Colonic mucosa (tissue), 4 donors: Measurements from ENCODE around the gene PRKAG3. TPM values are rescaled to one million over a fixed set of nuclear protein-coding genes. Genes with fewer than 3 reads are reported as not detected.

ENCODE experiments used
- DNase-seq: peaks from one replicate; pipeline ENCODE4 v3.0.0-alpha.2; 2020
- H3K27ac ChIP-seq: fragments of 200-600 bp; one replicate; pipeline ENCODE4 v1.8.0; 2021
- H3K27me3 ChIP-seq: fragments of 200-600 bp; one replicate; pipeline ENCODE4 v1.8.0; 2021
- H3K36me3 ChIP-seq: fragments of 200-600 bp; one replicate; pipeline ENCODE4 v1.8.0; 2021
- H3K4me1 ChIP-seq: fragments of 200-600 bp; one replicate; pipeline ENCODE4 v1.8.0; 2021; ENCODE audit warnings: mild to moderate bottlenecking
- H3K4me3 ChIP-seq: fragments of 200-600 bp; one replicate; pipeline ENCODE4 v1.8.0; 2021
- H3K9ac ChIP-seq, 2 donors: one replicate each; pipeline ENCODE4 v1.7.0; 2013; ENCODE audit warnings: control low read depth in 2 of 2, low read depth in 2 of 2, low read length in 2 of 2
- H3K9me3 ChIP-seq: fragments of 200-600 bp; one replicate; pipeline ENCODE4 v1.8.0; 2021
- intact Hi-C: fragments of 100-400 bp; cut with DNase I; formaldehyde crosslinking; loops from one replicate; pipeline ENCODE4 v1.14.1; 2022
- total RNA-seq, 2 donors: library from RNA; stranded (reverse); fragmentation: NEBNext Ultra II Directional in 1 of 2; extraction: Animal tissue kit (Norgen Biotek cat#: 25700) in 1 of 2; gene quantifications; one replicate each; pipeline ENCODE4 v1.2.1, GENCODE V29; 2021
- TF ChIP-seq, protein P1 (sequence below): fragments of 200-600 bp; IDR thresholded peaks from one replicate; pipeline ENCODE4 v1.8.0; 2022; ENCODE audit warnings: antibody characterized with exemption, mild to moderate bottlenecking
- donor health status: healthy.
- donor health status: DM: no; HTN: no; CAD: no.
- donor health status: DM: no; HTN: no; CAD: no.

Gene PRKAG3
- total RNA-seq, 2 donors from 2014 or later, result not detected

DNA sequence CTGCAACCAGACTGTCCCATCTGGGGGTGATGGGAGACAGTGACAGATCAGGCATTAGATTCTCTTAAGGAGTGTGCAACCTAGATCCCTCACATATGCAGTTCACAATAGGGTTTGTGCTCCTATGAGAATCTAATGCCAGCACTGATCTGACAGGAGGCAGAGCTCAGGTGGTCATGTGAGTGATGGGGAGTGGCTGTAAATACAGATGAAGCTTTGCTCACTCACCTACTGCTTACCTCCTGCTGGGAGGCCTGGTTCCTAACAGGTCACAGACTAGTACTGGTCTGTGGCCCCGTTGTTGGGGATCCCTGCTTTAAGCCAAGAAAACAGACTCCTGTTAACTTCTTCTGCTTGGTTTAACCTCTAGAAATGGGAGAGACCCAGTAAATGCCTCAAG, 46.5 kb downstream of the PRKAG3 start:
- no peak overlapping the region for H3K4me3 ChIP-seq
- H3K36me3 ChIP-seq, result no peaks in the 10 kb centered on the region
- TF ChIP-seq, protein P1, sequence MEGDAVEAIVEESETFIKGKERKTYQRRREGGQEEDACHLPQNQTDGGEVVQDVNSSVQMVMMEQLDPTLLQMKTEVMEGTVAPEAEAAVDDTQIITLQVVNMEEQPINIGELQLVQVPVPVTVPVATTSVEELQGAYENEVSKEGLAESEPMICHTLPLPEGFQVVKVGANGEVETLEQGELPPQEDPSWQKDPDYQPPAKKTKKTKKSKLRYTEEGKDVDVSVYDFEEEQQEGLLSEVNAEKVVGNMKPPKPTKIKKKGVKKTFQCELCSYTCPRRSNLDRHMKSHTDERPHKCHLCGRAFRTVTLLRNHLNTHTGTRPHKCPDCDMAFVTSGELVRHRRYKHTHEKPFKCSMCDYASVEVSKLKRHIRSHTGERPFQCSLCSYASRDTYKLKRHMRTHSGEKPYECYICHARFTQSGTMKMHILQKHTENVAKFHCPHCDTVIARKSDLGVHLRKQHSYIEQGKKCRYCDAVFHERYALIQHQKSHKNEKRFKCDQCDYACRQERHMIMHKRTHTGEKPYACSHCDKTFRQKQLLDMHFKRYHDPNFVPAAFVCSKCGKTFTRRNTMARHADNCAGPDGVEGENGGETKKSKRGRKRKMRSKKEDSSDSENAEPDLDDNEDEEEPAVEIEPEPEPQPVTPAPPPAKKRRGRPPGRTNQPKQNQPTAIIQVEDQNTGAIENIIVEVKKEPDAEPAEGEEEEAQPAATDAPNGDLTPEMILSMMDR, result no peak
- no peak overlapping the region for H3K9ac ChIP-seq
- no peaks in the 10 kb centered on the region for H3K4me1 ChIP-seq
- no peaks in the 10 kb centered on the region for H3K9me3 ChIP-seq
- H3K27ac ChIP-seq, result no peak overlapping the region
- peak; percentile 36 for DNase-seq
- intact Hi-C loops, result no loop called here
- H3K27me3 ChIP-seq, result no peaks in the 10 kb centered on the region

DNA sequence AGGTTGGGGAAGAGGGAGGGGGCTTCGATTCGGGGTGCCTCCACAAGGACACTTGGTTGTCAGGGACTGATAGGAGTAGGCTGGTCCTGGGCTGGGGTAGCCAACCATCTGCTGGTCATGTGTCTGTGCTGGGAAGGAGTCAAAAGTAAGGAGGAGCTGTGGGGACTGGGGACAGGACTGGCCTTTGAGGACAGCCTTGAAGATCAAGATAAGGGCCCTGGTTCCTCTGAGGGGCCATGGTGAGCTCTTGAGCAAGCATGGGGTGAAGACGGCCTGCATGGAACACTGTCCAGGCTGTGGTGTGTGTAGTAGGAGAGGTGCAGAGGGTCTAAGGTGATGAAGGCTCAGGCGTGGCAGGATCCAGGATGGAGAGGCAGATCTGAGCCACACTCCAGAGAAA, 47.9 kb downstream of the PRKAG3 start:
- intact Hi-C loops, result no loop called here
- TF ChIP-seq, protein P1, result no peak
- no peaks in the 10 kb centered on the region for H3K36me3 ChIP-seq
- no peaks in the 10 kb centered on the region for H3K27me3 ChIP-seq
- H3K4me3 ChIP-seq, result no peak overlapping the region
- H3K4me1 ChIP-seq, result no peaks in the 10 kb centered on the region
- peak overlapping the region; percentile 14 to 34 for H3K9ac ChIP-seq
- no peak for DNase-seq
- H3K27ac ChIP-seq, result no peak overlapping the region
- H3K9me3 ChIP-seq, result no peaks in the 10 kb centered on the region

DNA sequence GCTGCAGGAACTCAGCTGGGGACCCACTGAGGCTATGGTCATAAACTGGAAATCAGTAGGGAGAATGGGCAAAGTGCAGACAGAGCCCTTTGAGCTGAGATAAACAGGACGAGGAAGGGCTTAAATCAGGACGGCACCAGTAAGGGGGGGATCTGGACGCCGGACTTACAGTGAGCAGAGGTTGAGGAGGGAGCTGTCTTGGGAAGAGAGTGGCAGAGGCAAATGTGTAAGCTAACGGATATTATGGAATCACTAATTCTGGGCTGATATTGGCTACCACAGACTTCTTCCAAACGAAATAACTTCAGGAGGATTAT, 49.1 kb downstream of the PRKAG3 start:
- H3K9me3 ChIP-seq, result no peaks in the 10 kb centered on the region
- no peak for DNase-seq
- no peaks in the 10 kb centered on the region for H3K36me3 ChIP-seq
- H3K27ac ChIP-seq, result peak overlapping the region; percentile 65
- H3K27me3 ChIP-seq, result no peaks in the 10 kb centered on the region
- intact Hi-C loops, result no loop called here
- peak overlapping the region; percentile 82 to 85 for H3K9ac ChIP-seq
- no peaks in the 10 kb centered on the region for H3K4me1 ChIP-seq
- peak overlapping the region; percentile 62 for H3K4me3 ChIP-seq
- TF ChIP-seq, protein P1, result no peak

DNA sequence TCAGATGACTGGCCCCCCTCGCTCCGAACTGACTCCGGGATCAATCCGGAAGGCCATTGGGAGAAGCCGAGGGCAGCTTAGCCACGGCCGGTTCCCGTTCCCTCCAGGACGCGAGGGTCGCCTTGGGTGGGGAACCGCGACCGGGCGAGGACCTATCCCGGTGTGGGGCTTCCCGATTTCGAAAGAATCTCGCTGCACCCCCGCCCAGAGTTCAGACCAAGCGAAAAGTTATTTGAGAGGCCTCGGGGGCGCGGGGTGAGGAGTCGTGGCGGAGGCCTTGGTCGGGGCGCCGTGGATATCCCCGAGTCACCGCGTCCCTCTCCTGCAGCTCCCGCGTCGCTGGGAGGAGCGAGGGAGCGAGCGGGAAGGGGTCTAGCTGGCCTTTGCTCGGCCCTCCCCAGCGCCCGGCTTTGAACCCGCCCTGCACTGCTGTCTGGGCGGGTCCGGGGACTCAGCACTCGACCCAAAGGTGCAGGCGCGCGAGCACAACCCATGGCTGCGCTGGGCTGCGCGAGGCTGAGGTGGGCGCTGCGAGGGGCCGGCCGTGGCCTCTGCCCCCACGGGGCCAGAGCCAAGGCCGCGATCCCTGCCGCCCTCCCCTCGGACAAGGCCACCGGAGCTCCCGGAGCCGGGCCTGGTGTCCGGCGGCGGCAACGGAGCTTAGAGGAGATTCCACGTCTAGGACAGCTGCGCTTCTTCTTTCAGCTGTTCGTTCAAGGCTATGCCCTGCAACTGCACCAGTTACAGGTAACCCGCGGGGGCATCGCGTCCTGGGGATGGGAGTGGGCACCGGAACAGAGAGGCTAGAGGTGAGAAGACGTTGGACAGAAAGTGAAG, 49.7 kb downstream of the PRKAG3 start, which contains the start of gene CYP27A1:
Gene CYP27A1 (plus strand): TSS at position 457 of the 837 bp plus-strand sequence. CDS start 36 bp downstream, at position 493.
- Histone ChIP-seq H3K9ac (peak within 1 kb of the TSS; percentile 82 to 85), H3K27me3 (no peaks in the 10 kb centered on the region), H3K27ac (peak within 1 kb of the TSS; percentile 65), H3K4me1 (no peaks in the 10 kb centered on the region), H3K9me3 (no peaks in the 10 kb centered on the region), H3K4me3 (peak within 1 kb of the TSS; percentile 62), H3K36me3 (no peaks in the 10 kb centered on the region)
- peak; percentile 79 for DNase-seq
- intact Hi-C loops, result no loop called here
- TF ChIP-seq, protein P1, result no peak

DNA sequence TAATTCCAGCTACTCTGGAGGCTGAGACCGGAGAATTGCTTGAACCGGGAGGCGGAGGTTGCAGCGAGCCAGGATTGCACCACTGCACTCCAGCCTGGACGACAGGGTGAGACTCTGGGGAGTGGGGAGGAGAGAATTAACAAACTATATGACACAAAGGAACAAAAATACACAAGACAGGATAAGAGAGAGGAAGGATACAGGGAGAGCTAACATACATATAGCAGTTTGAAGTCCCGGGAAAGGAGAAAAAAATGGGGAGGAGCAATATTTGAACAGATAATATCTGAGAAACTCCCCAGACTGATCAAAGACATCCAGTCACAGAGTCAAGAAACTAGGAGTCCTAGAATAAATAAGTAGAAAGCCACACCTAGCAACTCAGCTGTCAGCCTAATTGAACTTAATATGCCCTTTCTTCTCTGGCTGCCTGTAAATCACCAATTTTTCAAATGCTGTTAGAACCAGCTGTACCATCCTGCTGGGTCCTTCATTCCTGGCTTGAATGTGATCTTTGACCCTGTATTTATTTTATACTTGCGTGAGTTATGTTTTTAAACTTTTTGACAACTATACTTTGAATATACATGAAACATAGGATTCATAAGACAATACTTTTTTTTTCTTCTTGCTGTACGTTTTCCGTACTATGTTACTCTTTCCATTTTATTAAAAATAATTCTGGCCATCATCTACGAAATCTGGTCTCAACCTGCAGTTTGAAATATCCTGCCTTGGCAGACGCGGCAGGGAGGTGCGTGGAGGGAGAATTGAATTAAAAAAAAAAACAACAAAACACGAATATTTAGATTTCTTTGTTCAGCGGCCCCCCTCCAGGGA, 50.5 kb downstream of the PRKAG3 start:
- H3K9ac ChIP-seq, result peak overlapping the region in 1 of 2 donors; percentile 85

More for the DNA sequence above, 50.5 kb downstream of the PRKAG3 start:
- TF ChIP-seq, protein P1, result no peak
- H3K36me3 ChIP-seq, result no peaks in the 10 kb centered on the region
- H3K27ac ChIP-seq, result peak overlapping the region; percentile 65
- DNase-seq, result no peak
- H3K27me3 ChIP-seq, result no peaks in the 10 kb centered on the region
- no peaks in the 10 kb centered on the region for H3K4me1 ChIP-seq
- H3K9me3 ChIP-seq, result no peaks in the 10 kb centered on the region
- intact Hi-C loops, result no loop called here
- H3K4me3 ChIP-seq, result peak overlapping the region; percentile 62
